NCI-H82 treated with DMSO at 0.1 percent for 48 hours (cell line): ENCODE data around the gene ZC3HAV1L.
A peak's percentile ranks its signal among the peaks of the same experiment; 100 is the strongest.
"Not testable (repeated sequence)": the region's sequence is repeated elsewhere in the genome, so short reads cannot be mapped to it uniquely, and the experiment has no call there.

ENCODE experiments used
- DNase-seq: peaks from one replicate; lab custom pipeline; 2025; ENCODE audit not compliant: unreplicated experiment; lab: John Stamatoyannopoulos, UW

ZC3HAV1L gene

GRCh38 chr7:139035586-139036353 lies at the start of gene ZC3HAV1L:
ZC3HAV1L (minus strand) TSS chr7:139036042; CDS start chr7:139036017, 25 bp downstream.
- DNase-seq, result peak; percentile 27

- DNase-seq, result no peak
These were observed 48.9 kb upstream of the ZC3HAV1L start for GRCh38 chr7:139084709-139085108.

- DNase-seq, result no peak
These were observed 45.7 kb upstream of the ZC3HAV1L start for GRCh38 chr7:139081584-139081983.

GRCh38 chr7:139080905-139081304 lies 45.1 kb upstream of the ZC3HAV1L start:
- no peak for DNase-seq

GRCh38 chr7:139079861-139080260 lies 44.0 kb upstream of the ZC3HAV1L start:
- DNase-seq, result no peak

- DNase-seq, result no peak
These were observed 43.1 kb upstream of the ZC3HAV1L start for GRCh38 chr7:139078911-139079310.

GRCh38 chr7:139078399-139078798 lies 42.6 kb upstream of the ZC3HAV1L start:
- no peak for DNase-seq

GRCh38 chr7:139077706-139078105 lies 41.9 kb upstream of the ZC3HAV1L start:
- not testable (repeated sequence) for DNase-seq

GRCh38 chr7:139075871-139076686 lies 40.2 kb upstream of the ZC3HAV1L start:
- no peak for DNase-seq

- DNase-seq, result peak; percentile 54
These were observed 39.3 kb upstream of the ZC3HAV1L start for GRCh38 chr7:139075031-139075652.

- DNase-seq, result no peak
These were observed 37.0 kb upstream of the ZC3HAV1L start for GRCh38 chr7:139072796-139073195.

GRCh38 chr7:139071680-139072079 lies 35.8 kb upstream of the ZC3HAV1L start:
- no peak for DNase-seq

GRCh38 chr7:139068544-139069399 lies 32.9 kb upstream of the ZC3HAV1L start:
- DNase-seq, result no peak

GRCh38 chr7:139066315-139066714 lies 30.5 kb upstream of the ZC3HAV1L start:
- no peak for DNase-seq

GRCh38 chr7:139065323-139065722 lies 29.5 kb upstream of the ZC3HAV1L start:
- no peak for DNase-seq

- no peak for DNase-seq
These were observed 25.6 kb upstream of the ZC3HAV1L start for GRCh38 chr7:139061416-139061815.

GRCh38 chr7:139060695-139061237 lies 24.9 kb upstream of the ZC3HAV1L start:
- DNase-seq, result no peak

GRCh38 chr7:139059905-139060304 lies 24.1 kb upstream of the ZC3HAV1L start:
- DNase-seq, result no peak

GRCh38 chr7:139058943-139059342 lies 23.1 kb upstream of the ZC3HAV1L start:
- DNase-seq, result no peak

GRCh38 chr7:139055674-139056073 lies 19.8 kb upstream of the ZC3HAV1L start:
- DNase-seq, result no peak
